ENCODE measurements around the gene NCKAP1.
A peak's percentile ranks its signal among the peaks of the same experiment; 100 is the strongest.

Gene NCKAP1

DNA sequence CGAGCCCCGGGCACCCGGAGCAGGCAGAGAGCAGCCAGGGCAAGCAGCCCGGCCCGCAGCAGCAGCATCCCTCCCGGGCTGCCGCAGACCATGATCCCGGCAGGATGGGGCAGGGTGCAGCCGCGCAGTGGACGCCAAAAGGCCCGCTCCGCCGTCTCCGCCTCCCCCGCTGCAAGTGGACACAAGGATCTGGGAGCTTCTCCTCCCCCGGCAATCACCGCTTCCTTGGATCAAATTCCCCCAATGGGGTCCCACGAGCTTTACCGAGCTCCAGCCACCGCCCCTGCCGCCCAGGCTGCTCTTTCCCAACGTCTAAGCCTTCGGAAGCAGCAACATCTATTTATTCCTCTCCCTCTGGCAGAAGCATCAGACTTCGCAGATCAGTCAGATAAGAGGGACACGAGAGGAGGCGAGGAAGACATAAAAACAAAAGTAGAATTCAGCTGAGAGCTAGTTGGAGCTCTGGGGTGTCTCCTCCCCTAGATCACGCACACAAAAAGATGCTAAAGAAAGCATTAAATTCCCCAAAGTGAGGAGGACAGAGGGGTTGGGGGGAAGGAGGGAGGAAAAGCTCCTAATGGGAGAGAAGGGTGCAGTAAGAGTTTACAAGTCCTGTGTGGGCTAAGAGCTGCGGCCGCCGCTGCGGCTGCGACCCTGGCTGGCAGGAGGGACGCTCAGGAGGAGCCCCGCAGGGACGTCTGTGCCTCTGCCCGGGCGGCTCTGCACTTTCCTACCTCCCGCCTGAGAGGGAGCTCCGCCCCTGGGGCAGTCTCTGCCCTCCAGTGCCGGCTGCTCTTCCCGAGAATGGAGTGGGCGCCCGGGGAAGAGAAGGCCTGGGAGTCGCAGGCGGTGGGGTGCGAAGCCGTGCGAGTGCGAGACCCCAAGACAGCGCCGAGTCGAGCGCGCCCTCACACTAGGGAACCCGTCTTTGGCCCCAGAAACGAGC lies 171.5 kb downstream of the NCKAP1 start, which contains the start of gene FRZB:
FRZB (minus strand) TSS at position 177 of the 946 bp plus-strand sequence; CDS start at position 92, 85 bp downstream.
- DNase-seq: peak; percentile 13

DNA sequence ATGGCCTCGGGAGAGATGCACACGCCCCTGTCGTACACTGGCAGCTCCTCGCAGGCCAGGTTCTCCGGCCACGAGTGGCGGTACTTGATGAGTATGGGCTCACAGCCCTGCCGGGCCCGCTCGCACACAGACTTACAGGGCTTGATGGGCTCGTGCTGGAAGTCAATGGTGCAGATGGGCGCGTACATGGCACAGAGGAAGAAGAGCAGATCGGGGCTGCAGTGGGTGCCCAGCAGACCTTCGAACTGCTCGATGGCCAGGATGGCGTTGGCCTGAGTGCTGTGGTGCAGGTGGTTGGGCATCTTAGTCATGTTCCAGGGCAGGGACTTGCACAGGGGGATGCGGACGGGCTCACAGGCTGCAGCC lies 172.2 kb downstream of the NCKAP1 start:
- DNase-seq: no peak

DNA sequence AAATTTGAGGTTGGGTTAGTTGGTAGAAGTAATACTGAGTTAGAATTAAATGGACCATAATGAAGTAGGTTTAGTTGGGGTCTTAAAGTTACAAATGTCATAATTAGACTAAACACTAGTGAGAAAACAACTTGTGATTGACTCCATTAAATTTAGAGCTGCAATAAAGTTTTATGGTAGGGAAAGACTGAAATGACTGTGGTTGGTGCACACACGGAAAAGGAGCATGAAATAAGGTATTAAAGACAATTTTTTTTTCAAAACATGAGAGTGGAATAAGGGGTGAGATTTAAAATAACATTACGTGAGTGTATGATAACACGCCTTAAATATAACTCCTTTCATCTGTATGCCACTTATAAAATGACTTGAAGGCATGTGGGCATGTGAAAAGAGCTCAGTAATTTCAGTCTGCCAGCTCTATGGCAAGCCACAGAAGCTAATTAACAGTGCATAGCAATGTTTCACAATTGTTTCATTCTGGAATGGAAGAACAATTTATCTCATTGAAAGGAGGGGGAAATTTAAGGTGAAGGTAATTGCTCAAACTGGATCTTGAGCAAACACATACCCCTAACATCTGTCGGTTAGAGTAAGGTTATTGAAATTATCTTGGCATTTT lies 173.2 kb downstream of the NCKAP1 start:
- DNase-seq: no peak

DNA sequence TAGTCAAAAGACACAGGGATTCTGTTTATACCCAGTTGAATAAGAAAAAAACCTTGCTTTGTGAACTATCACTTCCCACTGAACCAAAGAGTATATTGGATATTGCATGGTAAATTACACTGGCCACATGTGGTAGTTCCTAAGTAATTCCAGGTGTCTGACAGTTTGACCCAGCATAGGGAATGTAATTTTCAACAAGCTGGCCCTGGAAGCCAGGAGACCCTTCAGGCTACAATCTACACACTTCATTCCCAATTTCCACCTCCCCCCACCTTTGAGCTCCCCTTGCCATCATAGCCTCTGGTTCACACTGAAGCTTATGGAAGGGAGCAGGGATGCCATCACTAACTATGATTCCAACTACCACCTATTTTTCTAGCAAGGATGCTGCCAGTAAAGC lies 174.6 kb downstream of the NCKAP1 start:
- no peak for DNase-seq

DNA sequence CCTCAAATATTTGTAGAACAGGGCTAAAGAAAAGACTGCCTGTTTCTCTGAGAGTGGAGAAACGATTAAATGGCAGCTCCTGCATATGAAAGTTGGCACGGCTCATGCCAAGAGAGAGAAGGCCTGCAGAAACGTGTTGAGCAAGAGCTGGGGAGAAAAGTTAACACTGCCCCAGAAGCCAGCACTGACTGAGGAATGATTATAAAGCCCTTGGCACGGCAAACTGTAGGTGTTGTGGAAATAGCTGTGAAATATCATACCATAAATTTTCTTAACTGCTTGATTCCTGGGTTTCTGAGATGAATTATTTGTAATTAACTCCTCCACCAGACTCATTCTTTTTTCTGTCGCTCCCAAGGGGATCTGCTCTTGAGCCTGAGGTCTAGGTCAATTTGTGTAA lies 176.2 kb downstream of the NCKAP1 start:
- no peak for DNase-seq

DNA sequence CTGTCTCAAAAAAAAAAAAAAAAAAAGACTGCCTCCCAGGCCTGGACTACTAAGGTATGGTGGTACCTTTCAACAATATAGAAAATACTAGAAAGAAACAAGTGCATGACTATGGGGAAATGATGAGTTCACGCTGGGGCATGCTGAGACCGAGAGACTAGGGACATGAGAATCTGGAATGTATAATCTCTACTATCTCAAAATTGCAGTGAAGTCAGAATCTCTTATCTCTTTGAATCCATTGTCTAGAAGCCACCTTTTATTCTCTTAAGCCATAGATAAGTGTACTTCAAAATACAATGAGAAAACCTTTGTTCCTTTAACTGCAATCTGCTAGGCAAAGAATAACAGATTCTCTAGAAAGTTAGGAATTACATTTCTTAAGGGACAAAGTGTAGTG lies 177.4 kb downstream of the NCKAP1 start:
- DNase-seq: no peak
